Measurements from ENCODE around the gene ABCA6. TPM values are rescaled to one million over a fixed set of nuclear protein-coding genes. Genes with fewer than 3 reads are reported as not detected.

The ABCA6 gene
- total and polyA plus RNA-seq, 2 donors, result 35.9 to 74.6 TPM

GRCh38 chr17:69061721-69062556 lies 79.8 kb downstream of the ABCA6 start:
- DNase-seq (ENCODE audit: extremely low spot score), result no peak
- Histone ChIP-seq H3K4me1 (ENCODE audit: insufficient read depth) (peaks cover 2% of the 10 kb centered on the region), H3K4me3 (ENCODE audit: low read depth, low read length) (no peak overlapping the region), H3K36me3 (ENCODE audit: insufficient read depth) (no peaks in the 10 kb centered on the region), H3K27ac (ENCODE audit: low read depth) (no peak overlapping the region)
- WGBS, result 80% methylated on average over 4 of the region's 4 CpGs

- peaks cover 2% of the 10 kb centered on the region for H3K4me1 ChIP-seq (ENCODE audit: insufficient read depth)
- no peaks in the 10 kb centered on the region for H3K36me3 ChIP-seq (ENCODE audit: insufficient read depth)
- peak; percentile 21 for DNase-seq (ENCODE audit: extremely low spot score)
- WGBS, result 15% methylated on average over 2 of the region's 2 CpGs
- no peak within 1 kb of the TSS for H3K27ac ChIP-seq (ENCODE audit: low read depth)
- H3K4me3 ChIP-seq (ENCODE audit: low read depth, low read length), result no peak within 1 kb of the TSS
Observed at GRCh38 chr17:69060822-69061221, 80.9 kb downstream of the ABCA6 start, which contains the start of gene ABCA9. ABCA9 (minus strand) TSS chr17:69060927; CDS start chr17:69051126, 9,801 bp downstream.

- DNase-seq (ENCODE audit: extremely low spot score), result no peak
- WGBS, result 49% methylated on average over 7 of the region's 7 CpGs
- Histone ChIP-seq H3K4me1 (ENCODE audit: insufficient read depth) (peaks cover 2% of the 10 kb centered on the region), H3K4me3 (ENCODE audit: low read depth, low read length) (no peak overlapping the region), H3K27ac (ENCODE audit: low read depth) (no peak overlapping the region), H3K36me3 (ENCODE audit: insufficient read depth) (no peaks in the 10 kb centered on the region)
Observed at GRCh38 chr17:69059458-69060175, 82.1 kb downstream of the ABCA6 start.

GRCh38 chr17:69058165-69058564 lies 83.5 kb downstream of the ABCA6 start:
- WGBS, result 86% methylated on average over 1 of the region's 1 CpG
- H3K27ac ChIP-seq (ENCODE audit: low read depth), result no peak overlapping the region
- H3K36me3 ChIP-seq (ENCODE audit: insufficient read depth), result no peaks in the 10 kb centered on the region
- no peak for DNase-seq (ENCODE audit: extremely low spot score)
- peaks cover 2% of the 10 kb centered on the region for H3K4me1 ChIP-seq (ENCODE audit: insufficient read depth)
- no peak overlapping the region for H3K4me3 ChIP-seq (ENCODE audit: low read depth, low read length)

- no peak overlapping the region for H3K27ac ChIP-seq (ENCODE audit: low read depth)
- no peak overlapping the region for H3K4me3 ChIP-seq (ENCODE audit: low read depth, low read length)
- H3K36me3 ChIP-seq (ENCODE audit: insufficient read depth), result no peaks in the 10 kb centered on the region
- peaks cover 2% of the 10 kb centered on the region for H3K4me1 ChIP-seq (ENCODE audit: insufficient read depth)
- DNase-seq (ENCODE audit: extremely low spot score), result no peak
- whole genome bisulfite sequencing, result 85% methylated on average over 1 of the region's 1 CpG
Observed at GRCh38 chr17:69057280-69057679, 84.4 kb downstream of the ABCA6 start.

- H3K27ac ChIP-seq (ENCODE audit: low read depth), result no peak overlapping the region
- no peak for DNase-seq (ENCODE audit: extremely low spot score)
- H3K36me3 ChIP-seq (ENCODE audit: insufficient read depth), result no peaks in the 10 kb centered on the region
- 88% methylated on average over 3 of the region's 3 CpGs for WGBS
- H3K4me1 ChIP-seq (ENCODE audit: insufficient read depth), result peaks cover under 1% of the 10 kb centered on the region
- H3K4me3 ChIP-seq (ENCODE audit: low read depth, low read length), result no peak overlapping the region
Observed at GRCh38 chr17:69056179-69056823, 85.4 kb downstream of the ABCA6 start.

- 64% methylated on average over 2 of the region's 2 CpGs for WGBS
- no peaks in the 10 kb centered on the region for H3K4me1 ChIP-seq (ENCODE audit: insufficient read depth)
- H3K36me3 ChIP-seq (ENCODE audit: insufficient read depth), result no peaks in the 10 kb centered on the region
- no peak overlapping the region for H3K27ac ChIP-seq (ENCODE audit: low read depth)
- no peak for DNase-seq (ENCODE audit: extremely low spot score)
- H3K4me3 ChIP-seq (ENCODE audit: low read depth, low read length), result no peak overlapping the region
Observed at GRCh38 chr17:69055334-69055733, 86.4 kb downstream of the ABCA6 start.

GRCh38 chr17:69050999-69051775 lies 90.5 kb downstream of the ABCA6 start:
- no peak for DNase-seq (ENCODE audit: extremely low spot score)
- H3K27ac ChIP-seq (ENCODE audit: low read depth), result no peak overlapping the region
- H3K4me1 ChIP-seq (ENCODE audit: insufficient read depth), result no peaks in the 10 kb centered on the region
- H3K36me3 ChIP-seq (ENCODE audit: insufficient read depth), result no peaks in the 10 kb centered on the region
- WGBS, result 68% methylated on average over 5 of the region's 5 CpGs
- no peak overlapping the region for H3K4me3 ChIP-seq (ENCODE audit: low read depth, low read length)

GRCh38 chr17:69048634-69049033 lies 93.1 kb downstream of the ABCA6 start:
- H3K36me3 ChIP-seq (ENCODE audit: insufficient read depth), result no peaks in the 10 kb centered on the region
- WGBS, result 92% methylated on average over 2 of the region's 2 CpGs
- DNase-seq (ENCODE audit: extremely low spot score), result no peak
- H3K4me1 ChIP-seq (ENCODE audit: insufficient read depth), result no peaks in the 10 kb centered on the region
- no peak overlapping the region for H3K4me3 ChIP-seq (ENCODE audit: low read depth, low read length)
- H3K27ac ChIP-seq (ENCODE audit: low read depth), result no peak overlapping the region

- no peak overlapping the region for H3K4me3 ChIP-seq (ENCODE audit: low read depth, low read length)
- DNase-seq (ENCODE audit: extremely low spot score), result peak; percentile 59
- H3K36me3 ChIP-seq (ENCODE audit: insufficient read depth), result peaks cover 5% of the 10 kb centered on the region
- H3K27ac ChIP-seq (ENCODE audit: low read depth), result peak overlapping the region; percentile 32
- no peaks in the 10 kb centered on the region for H3K4me1 ChIP-seq (ENCODE audit: insufficient read depth)
- 27% methylated on average over 3 of the region's 3 CpGs for WGBS
Observed at GRCh38 chr17:69047368-69048263, 94.1 kb downstream of the ABCA6 start.

- H3K4me3 ChIP-seq (ENCODE audit: low read depth, low read length), result no peak overlapping the region
- WGBS, result 41% methylated on average over 4 of the region's 4 CpGs
- DNase-seq (ENCODE audit: extremely low spot score), result no peak
- H3K36me3 ChIP-seq (ENCODE audit: insufficient read depth), result peaks cover 5% of the 10 kb centered on the region
- no peaks in the 10 kb centered on the region for H3K4me1 ChIP-seq (ENCODE audit: insufficient read depth)
- no peak overlapping the region for H3K27ac ChIP-seq (ENCODE audit: low read depth)
Observed at GRCh38 chr17:69046121-69046807, 95.4 kb downstream of the ABCA6 start.

GRCh38 chr17:69045646-69046045 lies 96.0 kb downstream of the ABCA6 start:
- DNase-seq (ENCODE audit: extremely low spot score), result no peak
- peaks cover 5% of the 10 kb centered on the region for H3K36me3 ChIP-seq (ENCODE audit: insufficient read depth)
- H3K4me1 ChIP-seq (ENCODE audit: insufficient read depth), result no peaks in the 10 kb centered on the region
- no peak overlapping the region for H3K27ac ChIP-seq (ENCODE audit: low read depth)
- 80% methylated on average over 2 of the region's 2 CpGs for WGBS
- no peak overlapping the region for H3K4me3 ChIP-seq (ENCODE audit: low read depth, low read length)
